GM18861 (cell line): ENCODE measurements around the gene ZMYND19.
"Not testable (repeated sequence)": the region's sequence is repeated elsewhere in the genome, so short reads cannot be mapped to it uniquely, and the experiment has no call there.

Experiments used
- ATAC-seq: cut with Tn5 transposase; IDR thresholded peaks from one replicate; pipeline ENCODE4 v1.9.1; 2021; ENCODE audit not compliant: unreplicated experiment

ZMYND19 gene

GRCh38 chr9:137564134-137564533 is 26.2 kb downstream of the ZMYND19 start:
- ATAC-seq = no peak

GRCh38 chr9:137558127-137558526 is 32.2 kb downstream of the ZMYND19 start:
- ATAC-seq = no peak

- no peak for ATAC-seq
These were observed 34.1 kb downstream of the ZMYND19 start for GRCh38 chr9:137556069-137556838.

GRCh38 chr9:137555179-137555578 is 35.1 kb downstream of the ZMYND19 start:
- ATAC-seq = no peak

GRCh38 chr9:137554349-137554748 is 36.0 kb downstream of the ZMYND19 start:
- ATAC-seq = no peak

- not testable (repeated sequence) for ATAC-seq
These were observed 36.7 kb downstream of the ZMYND19 start for GRCh38 chr9:137553654-137554053.

- ATAC-seq = no peak
These were observed 38.1 kb downstream of the ZMYND19 start for GRCh38 chr9:137552022-137552768.

GRCh38 chr9:137551264-137552021 is 38.9 kb downstream of the ZMYND19 start, which contains the start of gene MRPL41:
Gene MRPL41, plus strand, starts transcription at chr9:137551879. Its CDS starts 203 bp downstream, at chr9:137552082.
- ATAC-seq = peak; percentile 76

- ATAC-seq = not testable (repeated sequence)
These were observed 39.4 kb downstream of the ZMYND19 start for GRCh38 chr9:137550958-137551263.

GRCh38 chr9:137550231-137550621 is 40.1 kb downstream of the ZMYND19 start, which contains the start of gene PNPLA7:
Gene PNPLA7, minus strand, starts transcription at chr9:137550402. Its CDS starts 205 bp downstream, at chr9:137550197.
- no peak for ATAC-seq

- no peak for ATAC-seq
These were observed 42.4 kb downstream of the ZMYND19 start for GRCh38 chr9:137547687-137548543.

GRCh38 chr9:137545123-137545522 is 45.2 kb downstream of the ZMYND19 start:
- ATAC-seq = no peak

GRCh38 chr9:137544176-137544760 is 46.0 kb downstream of the ZMYND19 start:
- ATAC-seq = no peak

- ATAC-seq = no peak
These were observed 46.9 kb downstream of the ZMYND19 start for GRCh38 chr9:137543237-137543963.

GRCh38 chr9:137542486-137542885 is 47.8 kb downstream of the ZMYND19 start:
- ATAC-seq = no peak

- ATAC-seq = no peak
These were observed 49.8 kb downstream of the ZMYND19 start for GRCh38 chr9:137540536-137540935.

- no peak for ATAC-seq
These were observed 52.3 kb downstream of the ZMYND19 start for GRCh38 chr9:137538058-137538457.

GRCh38 chr9:137536594-137537131 is 53.6 kb downstream of the ZMYND19 start:
- not testable (repeated sequence) for ATAC-seq

GRCh38 chr9:137535120-137535428 is 55.2 kb downstream of the ZMYND19 start:
- ATAC-seq = no peak
